Measurements from ENCODE around the gene APEX2.

GRCh38 chrX:54978448-54978847 lies 21.7 kb upstream of the APEX2 start:
- TF ChIP-seq, protein P1, sequence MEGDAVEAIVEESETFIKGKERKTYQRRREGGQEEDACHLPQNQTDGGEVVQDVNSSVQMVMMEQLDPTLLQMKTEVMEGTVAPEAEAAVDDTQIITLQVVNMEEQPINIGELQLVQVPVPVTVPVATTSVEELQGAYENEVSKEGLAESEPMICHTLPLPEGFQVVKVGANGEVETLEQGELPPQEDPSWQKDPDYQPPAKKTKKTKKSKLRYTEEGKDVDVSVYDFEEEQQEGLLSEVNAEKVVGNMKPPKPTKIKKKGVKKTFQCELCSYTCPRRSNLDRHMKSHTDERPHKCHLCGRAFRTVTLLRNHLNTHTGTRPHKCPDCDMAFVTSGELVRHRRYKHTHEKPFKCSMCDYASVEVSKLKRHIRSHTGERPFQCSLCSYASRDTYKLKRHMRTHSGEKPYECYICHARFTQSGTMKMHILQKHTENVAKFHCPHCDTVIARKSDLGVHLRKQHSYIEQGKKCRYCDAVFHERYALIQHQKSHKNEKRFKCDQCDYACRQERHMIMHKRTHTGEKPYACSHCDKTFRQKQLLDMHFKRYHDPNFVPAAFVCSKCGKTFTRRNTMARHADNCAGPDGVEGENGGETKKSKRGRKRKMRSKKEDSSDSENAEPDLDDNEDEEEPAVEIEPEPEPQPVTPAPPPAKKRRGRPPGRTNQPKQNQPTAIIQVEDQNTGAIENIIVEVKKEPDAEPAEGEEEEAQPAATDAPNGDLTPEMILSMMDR (conservative IDR thresholded peaks at IDR 0.05 in 1 of 2, IDR thresholded peaks at IDR 0.05 in 1 of 2; ENCODE audit: extremely low read depth in 1 of 2, insufficient read depth in 1 of 2, low read depth in 1 of 2, low read length in 2 of 2), result peak; percentile 13 to 19
- no peak for TF ChIP-seq EZH2 (IDR thresholded peaks at IDR 0.05; ENCODE audit: borderline replicate concordance, low read length)
